Osteoblast (primary cell): ENCODE data around the gene WDR83. TPM values are rescaled to one million over a fixed set of nuclear protein-coding genes. Genes with fewer than 3 reads are reported as not detected.
"Not testable (repeated sequence)": the region's sequence is repeated elsewhere in the genome, so short reads cannot be mapped to it uniquely, and the experiment has no call there.

Experiments
- DNase-seq: peaks from one replicate; pipeline ENCODE4 v3.0.0; 2011; ENCODE audit warnings: low spot score, mixed read lengths; ENCODE audit not compliant: insufficient read length; ENCODE audit errors: missing footprints
- H2AFZ ChIP-seq: 2 replicates; pipeline ENCODE4 v1.6.0; 2011; ENCODE audit warnings: mild to moderate bottlenecking, low read length
- H3K27ac ChIP-seq: 2 replicates; pipeline ENCODE4 v1.5.1; 2011; ENCODE audit warnings: mild to moderate bottlenecking, low read depth, low read length, moderate library complexity
- H3K27me3 ChIP-seq: 2 replicates; pipeline ENCODE4 v1.6.0; 2012; ENCODE audit warnings: mild to moderate bottlenecking, control low read depth, inconsistent platforms, low read length, moderate library complexity; ENCODE audit not compliant: insufficient read depth
- H3K36me3 ChIP-seq: 2 replicates; pipeline ENCODE4 v1.5.1; 2011; ENCODE audit warnings: mild to moderate bottlenecking, low read length, control low read depth, moderate library complexity; ENCODE audit not compliant: insufficient read depth
- H3K4me1 ChIP-seq: 2 replicates; pipeline ENCODE4 v1.5.1; 2011; ENCODE audit warnings: mild to moderate bottlenecking, low read length, control low read depth, moderate library complexity; ENCODE audit not compliant: insufficient read depth
- H3K4me2 ChIP-seq: 2 replicates; pipeline ENCODE4 v1.6.0; 2011; ENCODE audit warnings: mild to moderate bottlenecking, low read length; ENCODE audit not compliant: insufficient read depth
- H3K4me3 ChIP-seq: fragments of 200-600 bp; sonication (generic); 3 replicates; pipeline ENCODE4 v1.5.1; 2012; ENCODE audit warnings: mild to moderate bottlenecking, low read length, inconsistent platforms; ENCODE audit not compliant: insufficient read depth
- H3K79me2 ChIP-seq: 2 replicates; pipeline ENCODE4 v1.6.0; 2012; ENCODE audit warnings: mild to moderate bottlenecking, low read length, control low read depth, inconsistent platforms; ENCODE audit not compliant: insufficient read depth
- H3K9me3 ChIP-seq: 2 replicates; pipeline ENCODE4 v1.5.1; 2011; ENCODE audit warnings: low read depth, low read length, control low read depth
- H4K20me1 ChIP-seq: 2 replicates; pipeline ENCODE4 v1.6.0; 2012; ENCODE audit warnings: mild to moderate bottlenecking, low read length, control low read depth; ENCODE audit not compliant: insufficient read depth
- CTCF ChIP-seq: IDR thresholded peaks from 2 replicates; pipeline ENCODE4 v1.5.1; 2011; ENCODE audit warnings: mild to moderate bottlenecking, low read depth, low read length, moderate library complexity; ENCODE audit errors: extremely low read depth
- total RNA-seq: library from RNA; depleted of rRNA; stranded (reverse); fragments of >200 nt; gene quantifications from 2 replicates; pipeline ENCODE4 v1.2.3, GENCODE V29; 2012

The WDR83 gene
- total RNA-seq, 1 donor = 8.0 TPM

- Histone ChIP-seq H3K27ac (no peak overlapping the region), H4K20me1 (no peaks in the 10 kb centered on the region), H3K4me2 (no peak overlapping the region), H3K4me1 (no peaks in the 10 kb centered on the region), H3K27me3 (no peaks in the 10 kb centered on the region), H3K79me2 (no peaks in the 10 kb centered on the region), H3K36me3 (no peaks in the 10 kb centered on the region), H2AFZ (no peak overlapping the region), H3K4me3 (no peak overlapping the region), H3K9me3 (no peaks in the 10 kb centered on the region)
- TF ChIP-seq CTCF = no peak
- peak; percentile 23 for DNase-seq
Observed at GRCh38 chr19:12638611-12639182, 27.9 kb upstream of the WDR83 start.

DNA sequence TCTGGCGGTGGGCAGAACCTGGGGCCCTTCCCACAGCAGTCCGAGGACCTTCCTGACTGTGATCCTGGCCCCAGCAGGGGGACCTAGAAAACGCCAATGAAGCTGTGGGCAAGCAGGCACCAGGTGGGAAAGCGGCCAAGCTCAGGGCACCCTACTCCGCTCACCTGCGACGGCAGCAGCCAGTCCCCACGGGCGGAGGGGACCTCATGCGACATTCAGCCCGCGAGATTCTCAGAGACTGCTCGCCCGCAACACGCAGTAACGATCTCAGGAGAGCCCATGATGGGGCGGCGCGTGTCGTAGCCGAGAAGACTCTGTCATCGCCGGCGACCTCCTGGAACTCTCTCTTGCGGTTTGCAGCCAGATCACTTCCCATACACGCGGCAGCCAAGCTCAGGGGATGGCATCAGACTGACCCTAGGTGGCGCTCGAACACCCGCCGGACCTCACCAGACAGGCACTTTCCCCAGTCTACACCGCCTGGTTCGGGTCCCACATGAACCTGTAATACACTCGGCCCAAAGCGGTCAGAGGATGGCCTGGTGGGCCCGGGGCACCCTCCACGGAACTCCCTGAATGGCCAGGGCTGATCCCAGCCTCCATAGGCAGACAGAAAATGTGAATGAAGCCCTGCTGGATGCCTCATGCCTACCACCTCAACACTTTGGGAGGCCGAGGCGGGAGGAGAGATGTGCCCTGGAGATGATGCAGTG, 26.6 kb upstream of the WDR83 start:
- peak; percentile 76 for TF ChIP-seq CTCF
- Histone ChIP-seq H3K36me3 (no peaks in the 10 kb centered on the region), H4K20me1 (no peaks in the 10 kb centered on the region), H3K4me1 (no peaks in the 10 kb centered on the region), H3K79me2 (no peaks in the 10 kb centered on the region), H2AFZ (peak overlapping the region; percentile 85), H3K4me2 (peak overlapping the region; percentile 80), H3K9me3 (no peaks in the 10 kb centered on the region), H3K27me3 (no peaks in the 10 kb centered on the region), H3K4me3 (peak overlapping the region; percentile 45), H3K27ac (peak overlapping the region; percentile 23)
- peak; percentile 98 for DNase-seq

GRCh38 chr19:12641456-12641855, 25.2 kb upstream of the WDR83 start:
- DNase-seq = no peak
- H3K4me3 ChIP-seq = no peak overlapping the region
- H3K4me2 ChIP-seq = no peak overlapping the region
- H3K36me3 ChIP-seq = no peaks in the 10 kb centered on the region
- H3K79me2 ChIP-seq = no peaks in the 10 kb centered on the region
- TF ChIP-seq CTCF = no peak
- no peaks in the 10 kb centered on the region for H3K9me3 ChIP-seq
- H3K4me1 ChIP-seq = no peaks in the 10 kb centered on the region
- H3K27ac ChIP-seq = no peak overlapping the region
- H4K20me1 ChIP-seq = no peaks in the 10 kb centered on the region
- no peak overlapping the region for H2AFZ ChIP-seq
- no peaks in the 10 kb centered on the region for H3K27me3 ChIP-seq

DNA sequence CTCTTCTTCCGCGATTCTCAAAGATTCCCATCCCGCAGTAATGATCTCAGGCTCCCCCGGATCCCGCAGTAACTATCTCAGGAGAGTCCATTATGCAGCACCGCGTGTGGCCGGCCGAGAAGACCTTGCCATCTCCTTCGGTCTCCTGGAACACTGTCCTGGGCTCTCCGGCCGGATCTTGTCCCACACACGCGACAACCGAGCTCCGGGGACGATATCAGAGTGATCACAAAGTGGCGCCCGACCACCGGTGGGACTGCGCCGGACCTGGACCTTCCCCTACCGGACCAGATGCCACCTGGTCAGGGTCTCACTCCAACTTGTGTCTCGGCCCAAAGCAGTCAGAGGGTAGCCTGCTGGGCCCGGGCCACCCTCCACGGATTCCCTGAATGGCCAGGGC, 24.1 kb upstream of the WDR83 start:
- Histone ChIP-seq H3K4me3 (no peak overlapping the region), H3K27me3 (no peaks in the 10 kb centered on the region)
- TF ChIP-seq CTCF = no peak

GRCh38 chr19:12643716-12644115, 22.9 kb upstream of the WDR83 start:
- not testable (repeated sequence) for H2AFZ ChIP-seq, H4K20me1 ChIP-seq, H3K27me3 ChIP-seq, H3K27ac ChIP-seq, DNase-seq, H3K4me2 ChIP-seq, H3K4me3 ChIP-seq, H3K79me2 ChIP-seq, H3K9me3 ChIP-seq, H3K36me3 ChIP-seq, H3K4me1 ChIP-seq

More for the DNA sequence above, 24.1 kb upstream of the WDR83 start:
- DNase-seq = peak; percentile 56
- Histone ChIP-seq H3K4me2 (no peak overlapping the region), H4K20me1 (no peaks in the 10 kb centered on the region), H3K27ac (no peak overlapping the region), H3K4me1 (no peaks in the 10 kb centered on the region), H3K9me3 (no peaks in the 10 kb centered on the region), H2AFZ (no peak overlapping the region), H3K79me2 (no peaks in the 10 kb centered on the region), H3K36me3 (no peaks in the 10 kb centered on the region)
